Neural cell (in vitro differentiated cells): ENCODE results near the gene ACTBL2.

Source experiments
- CTCF ChIP-seq: fragments of 450-650 bp; IDR thresholded peaks from 2 replicates; pipeline ENCODE4 v1.5.1; 2014; ENCODE audit warnings: antibody characterized with exemption, mild to moderate bottlenecking, moderate library complexity; ENCODE audit not compliant: poor library complexity, severe bottlenecking
- EP300 ChIP-seq: fragments of 450-650 bp; conservative IDR thresholded peaks from 2 replicates; pipeline ENCODE4 v1.6.1; 2014; ENCODE audit warnings: antibody characterized with exemption, mild to moderate bottlenecking, moderate library complexity; ENCODE audit not compliant: poor library complexity, severe bottlenecking
- EZH2 ChIP-seq: fragments of 200-600, 300-800 bp; shearing (Covaris generic), sonication (generic); IDR thresholded peaks from 2 replicates; pipeline ENCODE4 v1.6.1; 2014; ENCODE audit warnings: antibody characterized with exemption, low read length, borderline replicate concordance, mild to moderate bottlenecking; ENCODE audit not compliant: insufficient read depth, poor library complexity, severe bottlenecking
- MXI1 ChIP-seq: fragments of 450-650 bp; conservative IDR thresholded peaks from 2 replicates; pipeline ENCODE4 v1.6.1; 2014; ENCODE audit warnings: antibody characterized with exemption, mild to moderate bottlenecking; ENCODE audit not compliant: poor library complexity, severe bottlenecking
- POLR2AphosphoS5 ChIP-seq: IDR thresholded peaks from 2 replicates; pipeline ENCODE4 v1.6.1; 2012
- RAD21 ChIP-seq: fragments of 450-650 bp; conservative IDR thresholded peaks from 2 replicates; pipeline ENCODE4 v1.6.1; 2014; ENCODE audit warnings: antibody characterized with exemption, mild to moderate bottlenecking, moderate library complexity
- REST ChIP-seq: IDR thresholded peaks from 2 replicates; pipeline ENCODE4 v1.6.1; 2012; ENCODE audit warnings: borderline replicate concordance
- SMC3 ChIP-seq: fragments of 450-650 bp; conservative IDR thresholded peaks from 2 replicates; pipeline ENCODE4 v1.6.1; 2014; ENCODE audit warnings: antibody characterized with exemption, mild to moderate bottlenecking, moderate library complexity; ENCODE audit not compliant: poor library complexity
- TAF1 ChIP-seq: IDR thresholded peaks from 2 replicates; pipeline ENCODE4 v1.6.1; 2012; ENCODE audit warnings: low read depth

- TF ChIP-seq CTCF (no peak), EZH2 (no peak), RAD21 (no peak), REST (no peak), MXI1 (no peak), POLR2AphosphoS5 (no peak), TAF1 (no peak), SMC3 (no peak), EP300 (no peak)
Observed at GRCh38 chr5:57524348-57525060, 41.9 kb upstream of the ACTBL2 start.
